Measurements from ENCODE around the gene MTMR12. TPM values are rescaled to one million over a fixed set of nuclear protein-coding genes. Genes with fewer than 3 reads are reported as not detected.

MTMR12 gene
- total and polyA plus RNA-seq, 10 of the 15 experiments (the other 5 are each of a cell fraction or from before 2014, with no cell fraction given) = 5.0 to 22.9 (median 16.3) TPM

GRCh38 chr5:32329395-32329834 lies 16.7 kb upstream of the MTMR12 start (continued):
- TF ChIP-seq, protein P1, sequence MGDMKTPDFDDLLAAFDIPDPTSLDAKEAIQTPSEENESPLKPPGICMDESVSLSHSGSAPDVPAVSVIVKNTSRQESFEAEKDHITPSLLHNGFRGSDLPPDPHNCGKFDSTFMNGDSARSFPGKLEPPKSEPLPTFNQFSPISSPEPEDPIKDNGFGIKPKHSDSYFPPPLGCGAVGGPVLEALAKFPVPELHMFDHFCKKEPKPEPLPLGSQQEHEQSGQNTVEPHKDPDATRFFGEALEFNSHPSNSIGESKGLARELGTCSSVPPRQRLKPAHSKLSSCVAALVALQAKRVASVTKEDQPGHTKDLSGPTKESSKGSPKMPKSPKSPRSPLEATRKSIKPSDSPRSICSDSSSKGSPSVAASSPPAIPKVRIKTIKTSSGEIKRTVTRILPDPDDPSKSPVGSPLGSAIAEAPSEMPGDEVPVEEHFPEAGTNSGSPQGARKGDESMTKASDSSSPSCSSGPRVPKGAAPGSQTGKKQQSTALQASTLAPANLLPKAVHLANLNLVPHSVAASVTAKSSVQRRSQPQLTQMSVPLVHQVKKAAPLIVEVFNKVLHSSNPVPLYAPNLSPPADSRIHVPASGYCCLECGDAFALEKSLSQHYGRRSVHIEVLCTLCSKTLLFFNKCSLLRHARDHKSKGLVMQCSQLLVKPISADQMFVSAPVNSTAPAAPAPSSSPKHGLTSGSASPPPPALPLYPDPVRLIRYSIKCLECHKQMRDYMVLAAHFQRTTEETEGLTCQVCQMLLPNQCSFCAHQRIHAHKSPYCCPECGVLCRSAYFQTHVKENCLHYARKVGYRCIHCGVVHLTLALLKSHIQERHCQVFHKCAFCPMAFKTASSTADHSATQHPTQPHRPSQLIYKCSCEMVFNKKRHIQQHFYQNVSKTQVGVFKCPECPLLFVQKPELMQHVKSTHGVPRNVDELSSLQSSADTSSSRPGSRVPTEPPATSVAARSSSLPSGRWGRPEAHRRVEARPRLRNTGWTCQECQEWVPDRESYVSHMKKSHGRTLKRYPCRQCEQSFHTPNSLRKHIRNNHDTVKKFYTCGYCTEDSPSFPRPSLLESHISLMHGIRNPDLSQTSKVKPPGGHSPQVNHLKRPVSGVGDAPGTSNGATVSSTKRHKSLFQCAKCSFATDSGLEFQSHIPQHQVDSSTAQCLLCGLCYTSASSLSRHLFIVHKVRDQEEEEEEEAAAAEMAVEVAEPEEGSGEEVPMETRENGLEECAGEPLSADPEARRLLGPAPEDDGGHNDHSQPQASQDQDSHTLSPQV (IDR thresholded peaks at IDR 0.05) = no peak
- TF ChIP-seq, protein P2, sequence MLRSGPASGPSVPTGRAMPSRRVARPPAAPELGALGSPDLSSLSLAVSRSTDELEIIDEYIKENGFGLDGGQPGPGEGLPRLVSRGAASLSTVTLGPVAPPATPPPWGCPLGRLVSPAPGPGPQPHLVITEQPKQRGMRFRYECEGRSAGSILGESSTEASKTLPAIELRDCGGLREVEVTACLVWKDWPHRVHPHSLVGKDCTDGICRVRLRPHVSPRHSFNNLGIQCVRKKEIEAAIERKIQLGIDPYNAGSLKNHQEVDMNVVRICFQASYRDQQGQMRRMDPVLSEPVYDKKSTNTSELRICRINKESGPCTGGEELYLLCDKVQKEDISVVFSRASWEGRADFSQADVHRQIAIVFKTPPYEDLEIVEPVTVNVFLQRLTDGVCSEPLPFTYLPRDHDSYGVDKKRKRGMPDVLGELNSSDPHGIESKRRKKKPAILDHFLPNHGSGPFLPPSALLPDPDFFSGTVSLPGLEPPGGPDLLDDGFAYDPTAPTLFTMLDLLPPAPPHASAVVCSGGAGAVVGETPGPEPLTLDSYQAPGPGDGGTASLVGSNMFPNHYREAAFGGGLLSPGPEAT (IDR thresholded peaks at IDR 0.05; ENCODE audit: low read depth) = no peak
- TF ChIP-seq HDGF (IDR thresholded peaks at IDR 0.05) (no peak), ZNF274 (IDR thresholded peaks at IDR 0.05; ENCODE audit: insufficient read depth, insufficient read length) (no peak), STAT3 (IDR thresholded peaks at IDR 0.05; ENCODE audit: low read depth, low read length) (no peak), HDAC2 (IDR thresholded peaks at IDR 0.05) (no peak), ETV6 (conservative IDR thresholded peaks at IDR 0.05 in 1 of 2, IDR thresholded peaks at IDR 0.05 in 1 of 2; ENCODE audit: borderline replicate concordance in 1 of 2, low read depth in 1 of 2) (no peak), SMARCA5 (IDR thresholded peaks at IDR 0.05) (peak; percentile 95), MXI1 (IDR thresholded peaks at IDR 0.05; ENCODE audit: low read depth, low read length) (no peak), SMAD5 (IDR thresholded peaks at IDR 0.05; ENCODE audit: low read depth) (no peak), WRNIP1 (IDR thresholded peaks at IDR 0.05; ENCODE audit: borderline replicate concordance, low read depth, low read length) (no peak), SMC3 (IDR thresholded peaks at IDR 0.05; ENCODE audit: borderline replicate concordance, low read length) (peak; percentile 88), RAD21 (IDR thresholded peaks at IDR 0.05; ENCODE audit: insufficient read depth, low read depth, low read length) (peak; percentile 94), CBX5 (IDR thresholded peaks at IDR 0.05; ENCODE audit: low read depth) (no peak), RB1 (IDR thresholded peaks at IDR 0.05; ENCODE audit: borderline replicate concordance) (no peak), ATF7 (IDR thresholded peaks at IDR 0.05; ENCODE audit: low read depth) (no peak), TARDBP (IDR thresholded peaks at IDR 0.05; ENCODE audit: borderline replicate concordance) (no peak), EED (IDR thresholded peaks at IDR 0.05; ENCODE audit: low read depth) (no peak)
- TF ChIP-seq, protein P3, sequence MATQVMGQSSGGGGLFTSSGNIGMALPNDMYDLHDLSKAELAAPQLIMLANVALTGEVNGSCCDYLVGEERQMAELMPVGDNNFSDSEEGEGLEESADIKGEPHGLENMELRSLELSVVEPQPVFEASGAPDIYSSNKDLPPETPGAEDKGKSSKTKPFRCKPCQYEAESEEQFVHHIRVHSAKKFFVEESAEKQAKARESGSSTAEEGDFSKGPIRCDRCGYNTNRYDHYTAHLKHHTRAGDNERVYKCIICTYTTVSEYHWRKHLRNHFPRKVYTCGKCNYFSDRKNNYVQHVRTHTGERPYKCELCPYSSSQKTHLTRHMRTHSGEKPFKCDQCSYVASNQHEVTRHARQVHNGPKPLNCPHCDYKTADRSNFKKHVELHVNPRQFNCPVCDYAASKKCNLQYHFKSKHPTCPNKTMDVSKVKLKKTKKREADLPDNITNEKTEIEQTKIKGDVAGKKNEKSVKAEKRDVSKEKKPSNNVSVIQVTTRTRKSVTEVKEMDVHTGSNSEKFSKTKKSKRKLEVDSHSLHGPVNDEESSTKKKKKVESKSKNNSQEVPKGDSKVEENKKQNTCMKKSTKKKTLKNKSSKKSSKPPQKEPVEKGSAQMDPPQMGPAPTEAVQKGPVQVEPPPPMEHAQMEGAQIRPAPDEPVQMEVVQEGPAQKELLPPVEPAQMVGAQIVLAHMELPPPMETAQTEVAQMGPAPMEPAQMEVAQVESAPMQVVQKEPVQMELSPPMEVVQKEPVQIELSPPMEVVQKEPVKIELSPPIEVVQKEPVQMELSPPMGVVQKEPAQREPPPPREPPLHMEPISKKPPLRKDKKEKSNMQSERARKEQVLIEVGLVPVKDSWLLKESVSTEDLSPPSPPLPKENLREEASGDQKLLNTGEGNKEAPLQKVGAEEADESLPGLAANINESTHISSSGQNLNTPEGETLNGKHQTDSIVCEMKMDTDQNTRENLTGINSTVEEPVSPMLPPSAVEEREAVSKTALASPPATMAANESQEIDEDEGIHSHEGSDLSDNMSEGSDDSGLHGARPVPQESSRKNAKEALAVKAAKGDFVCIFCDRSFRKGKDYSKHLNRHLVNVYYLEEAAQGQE (IDR thresholded peaks at IDR 0.05; ENCODE audit: low read depth, low read length) = no peak
